ENCODE data around the gene RNF113B.

RNF113B gene

DNA sequence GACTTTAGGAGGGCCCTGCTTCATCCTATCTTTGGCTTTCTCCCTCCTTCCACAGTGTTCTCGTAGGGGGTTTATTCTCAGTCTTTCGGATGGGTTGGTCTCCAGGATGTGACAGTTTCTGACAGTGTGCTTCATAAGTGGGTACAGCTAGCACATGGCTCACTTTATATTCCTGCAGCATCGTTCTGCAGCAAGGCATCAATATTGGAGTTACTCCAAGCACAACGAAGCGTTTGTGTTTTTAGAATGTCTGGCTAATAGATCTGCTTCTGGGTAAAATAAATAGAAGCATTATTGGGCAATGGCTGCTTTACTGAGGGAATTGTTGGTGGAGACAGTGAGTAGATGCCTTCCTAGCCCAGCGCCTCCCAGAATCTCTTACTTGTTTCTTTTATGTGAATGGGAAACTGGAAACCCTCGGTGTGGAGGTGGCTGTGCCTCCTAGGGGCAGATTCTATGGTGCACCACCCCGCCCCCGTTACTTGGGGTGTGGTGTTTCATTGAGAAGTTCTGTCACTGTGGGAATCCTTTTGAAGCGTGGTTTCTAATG is 32.2 kb downstream of the RNF113B start:
- Histone ChIP-seq H3K9ac (no peak overlapping the region), H3K9me3 (ENCODE audit: control insufficient read depth, low read length) (no peaks in the 10 kb centered on the region), H3K79me2 (peaks cover 2% of the 10 kb centered on the region), H3K36me3 (ENCODE audit: control insufficient read depth, insufficient read depth, low read length) (no peaks in the 10 kb centered on the region), H3K4me2 (ENCODE audit: low read length) (no peak overlapping the region), H3K27ac (peak overlapping the region; percentile 19), H3K4me1 (peaks cover 6% of the 10 kb centered on the region), H2AFZ (no peak overlapping the region), H3K27me3 (ENCODE audit: control insufficient read depth, insufficient read depth, low read length) (no peaks in the 10 kb centered on the region), H3K4me3 (ENCODE audit: low read depth, low read length) (no peak overlapping the region)
- TF ChIP-seq, protein P1, sequence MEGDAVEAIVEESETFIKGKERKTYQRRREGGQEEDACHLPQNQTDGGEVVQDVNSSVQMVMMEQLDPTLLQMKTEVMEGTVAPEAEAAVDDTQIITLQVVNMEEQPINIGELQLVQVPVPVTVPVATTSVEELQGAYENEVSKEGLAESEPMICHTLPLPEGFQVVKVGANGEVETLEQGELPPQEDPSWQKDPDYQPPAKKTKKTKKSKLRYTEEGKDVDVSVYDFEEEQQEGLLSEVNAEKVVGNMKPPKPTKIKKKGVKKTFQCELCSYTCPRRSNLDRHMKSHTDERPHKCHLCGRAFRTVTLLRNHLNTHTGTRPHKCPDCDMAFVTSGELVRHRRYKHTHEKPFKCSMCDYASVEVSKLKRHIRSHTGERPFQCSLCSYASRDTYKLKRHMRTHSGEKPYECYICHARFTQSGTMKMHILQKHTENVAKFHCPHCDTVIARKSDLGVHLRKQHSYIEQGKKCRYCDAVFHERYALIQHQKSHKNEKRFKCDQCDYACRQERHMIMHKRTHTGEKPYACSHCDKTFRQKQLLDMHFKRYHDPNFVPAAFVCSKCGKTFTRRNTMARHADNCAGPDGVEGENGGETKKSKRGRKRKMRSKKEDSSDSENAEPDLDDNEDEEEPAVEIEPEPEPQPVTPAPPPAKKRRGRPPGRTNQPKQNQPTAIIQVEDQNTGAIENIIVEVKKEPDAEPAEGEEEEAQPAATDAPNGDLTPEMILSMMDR (IDR thresholded peaks at IDR 0.05): no peak

DNA sequence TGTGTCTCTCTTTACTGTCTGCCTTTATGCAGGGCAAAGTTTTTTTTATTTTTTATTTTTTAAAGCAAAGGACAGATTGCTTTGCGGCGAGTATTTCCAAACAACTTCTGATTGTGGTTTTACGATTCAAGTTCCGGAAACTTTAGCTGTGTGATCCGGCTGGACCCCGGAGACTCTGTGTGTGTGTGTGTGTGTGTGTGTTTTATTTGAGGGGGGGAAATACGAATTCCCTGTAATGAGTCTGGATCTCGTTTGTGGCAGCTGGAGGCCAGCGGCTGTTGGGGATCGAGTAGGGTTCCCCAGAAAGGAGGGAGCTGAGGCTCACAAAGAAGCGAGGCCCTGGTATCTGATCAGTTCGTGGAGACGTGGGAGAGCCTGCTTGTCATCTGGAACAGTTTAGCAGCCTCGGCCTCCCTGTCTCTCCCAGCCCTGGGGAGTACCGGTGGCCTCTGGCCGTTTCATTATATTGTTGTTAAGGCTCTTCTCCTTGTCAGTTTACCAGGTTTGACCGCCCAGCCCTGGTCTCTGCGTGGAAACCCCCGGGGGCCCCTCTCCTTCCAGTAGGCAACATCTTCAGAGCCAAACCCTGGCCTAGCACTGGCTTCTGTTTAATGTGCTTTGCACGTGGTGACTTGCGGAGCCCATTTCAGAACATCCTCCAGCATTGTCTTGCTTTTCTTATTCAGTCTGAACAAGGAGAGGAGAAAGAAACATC is 32.9 kb downstream of the RNF113B start:
- peaks cover 2% of the 10 kb centered on the region for H3K79me2 ChIP-seq
- H3K9me3 ChIP-seq (ENCODE audit: control insufficient read depth, low read length): no peaks in the 10 kb centered on the region
- peak overlapping the region; percentile 58 for H3K4me3 ChIP-seq (ENCODE audit: low read depth, low read length)
- no peaks in the 10 kb centered on the region for H3K36me3 ChIP-seq (ENCODE audit: control insufficient read depth, insufficient read depth, low read length)
- H2AFZ ChIP-seq: peak overlapping the region; percentile 67
- TF ChIP-seq, protein P1 (IDR thresholded peaks at IDR 0.05): no peak
- peak overlapping the region; percentile 19 for H3K27ac ChIP-seq
- no peaks in the 10 kb centered on the region for H3K27me3 ChIP-seq (ENCODE audit: control insufficient read depth, insufficient read depth, low read length)
- H3K4me1 ChIP-seq: peaks cover 6% of the 10 kb centered on the region
- H3K4me2 ChIP-seq (ENCODE audit: low read length): peak overlapping the region; percentile 54
- no peak overlapping the region for H3K9ac ChIP-seq

DNA sequence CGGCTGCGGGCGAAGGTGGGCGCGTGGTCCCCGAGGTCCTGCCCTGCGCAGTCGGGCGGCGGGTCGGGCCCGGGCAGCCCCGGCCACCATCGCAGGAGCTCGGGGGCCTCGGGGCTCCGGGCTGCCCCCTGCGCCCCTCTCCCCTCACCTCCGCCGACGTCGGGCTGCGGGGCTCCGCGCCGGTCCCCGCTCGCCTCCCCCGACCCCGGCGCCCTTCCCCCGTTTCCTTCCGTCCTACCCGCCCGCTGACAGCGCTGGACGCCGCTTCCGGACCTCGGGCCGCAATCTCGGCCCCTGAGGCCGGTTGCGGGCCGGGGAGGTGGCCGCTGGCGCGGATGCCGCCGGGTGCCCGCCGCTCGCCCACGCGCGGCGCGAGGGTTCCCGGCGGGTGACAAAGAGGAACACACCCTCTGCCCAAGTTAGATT is 33.5 kb downstream of the RNF113B start:
- H3K9ac ChIP-seq: no peak overlapping the region
- peaks cover 6% of the 10 kb centered on the region for H3K4me1 ChIP-seq
- peak overlapping the region; percentile 67 for H2AFZ ChIP-seq
- H3K27ac ChIP-seq: no peak overlapping the region
- H3K4me2 ChIP-seq (ENCODE audit: low read length): peak overlapping the region; percentile 54
- no peaks in the 10 kb centered on the region for H3K9me3 ChIP-seq (ENCODE audit: control insufficient read depth, low read length)
- peak overlapping the region; percentile 58 for H3K4me3 ChIP-seq (ENCODE audit: low read depth, low read length)
- H3K79me2 ChIP-seq: peaks cover 2% of the 10 kb centered on the region
- no peaks in the 10 kb centered on the region for H3K27me3 ChIP-seq (ENCODE audit: control insufficient read depth, insufficient read depth, low read length)
- TF ChIP-seq, protein P1 (IDR thresholded peaks at IDR 0.05): no peak
- no peaks in the 10 kb centered on the region for H3K36me3 ChIP-seq (ENCODE audit: control insufficient read depth, insufficient read depth, low read length)

DNA sequence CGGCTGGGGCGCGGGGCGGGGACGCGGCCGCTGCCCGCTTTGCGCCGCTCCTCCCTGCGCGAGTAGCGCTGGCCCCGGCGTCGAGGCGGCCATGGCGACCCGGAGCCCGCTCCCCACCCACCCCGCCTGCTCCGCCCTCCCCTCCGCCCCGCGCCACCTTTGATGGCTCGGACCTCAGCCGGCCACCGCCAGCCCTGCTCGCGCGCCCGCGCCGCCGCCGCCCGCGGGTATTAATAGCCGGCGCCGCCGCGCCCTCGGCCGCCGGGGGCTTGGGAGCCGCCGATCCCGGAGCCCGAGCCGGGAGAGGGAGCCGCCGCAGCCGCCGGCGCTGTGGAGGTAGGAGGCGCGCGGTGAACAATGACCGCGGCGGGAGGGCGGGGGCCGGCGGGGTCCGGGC is 33.9 kb downstream of the RNF113B start:
- Histone ChIP-seq H3K36me3 (ENCODE audit: control insufficient read depth, insufficient read depth, low read length) (no peaks in the 10 kb centered on the region), H3K4me3 (ENCODE audit: low read depth, low read length) (no peak overlapping the region), H3K27ac (no peak overlapping the region), H3K27me3 (ENCODE audit: control insufficient read depth, insufficient read depth, low read length) (no peaks in the 10 kb centered on the region), H3K9ac (no peak overlapping the region), H3K4me1 (peaks cover 6% of the 10 kb centered on the region), H2AFZ (no peak overlapping the region), H3K4me2 (ENCODE audit: low read length) (peak overlapping the region; percentile 54), H3K9me3 (ENCODE audit: control insufficient read depth, low read length) (no peaks in the 10 kb centered on the region), H3K79me2 (peaks cover 2% of the 10 kb centered on the region)
- TF ChIP-seq, protein P1 (IDR thresholded peaks at IDR 0.05): no peak

All from parathyroid adenoma (tissue), 2 donors.